HepG2 (cell line): ENCODE measurements around the gene ANKRD13D. TPM values are rescaled to one million over a fixed set of nuclear protein-coding genes. Genes with fewer than 3 reads are reported as not detected.
A peak's percentile ranks its signal among the peaks of the same experiment; 100 is the strongest.

Experiments
- ELF1 ChIP-seq: sonication (generic); formaldehyde crosslinking; IDR thresholded peaks from 2 replicates; pipeline ENCODE4 v1.4.0; 2020; ENCODE audit warnings: missing genetic modification reagents
- ESRRA ChIP-seq: sonication (generic); formaldehyde crosslinking; IDR thresholded peaks from 2 replicates; pipeline ENCODE4 v1.5.1; 2020; ENCODE audit warnings: mild to moderate bottlenecking, low read depth, missing genetic modification reagents
- FOXP4 ChIP-seq: sonication (generic); formaldehyde crosslinking; IDR thresholded peaks from 2 replicates; pipeline ENCODE4 v1.4.0; 2020; ENCODE audit warnings: missing genetic modification reagents
- IRF1 ChIP-seq: sonication (generic); formaldehyde crosslinking; IDR thresholded peaks from 2 replicates; pipeline ENCODE4 v1.4.0; 2020; ENCODE audit warnings: low read depth, mild to moderate bottlenecking, missing genetic modification reagents
- KLF6 ChIP-seq: IDR thresholded peaks from 2 replicates; pipeline ENCODE4 v1.8.0; 2016; ENCODE audit warnings: missing biosample characterization, missing genetic modification reagents
- MATR3 ChIP-seq: sonication (generic); formaldehyde crosslinking; IDR thresholded peaks from 2 replicates; pipeline ENCODE4 v1.4.0; 2020; ENCODE audit warnings: missing genetic modification reagents
- MXD3 ChIP-seq: IDR thresholded peaks from 2 replicates; pipeline ENCODE4 v1.6.1; 2016; ENCODE audit warnings: mild to moderate bottlenecking, missing biosample characterization, missing genetic modification reagents
- MXI1 ChIP-seq: IDR thresholded peaks from 3 replicates; pipeline ENCODE4 v1.6.1; 2012; ENCODE audit warnings: low read depth, low read length, inconsistent platforms, borderline replicate concordance
- NR2F2 ChIP-seq: IDR thresholded peaks from 2 replicates; pipeline ENCODE4 v1.6.1; 2012; ENCODE audit warnings: low read depth, inconsistent platforms, borderline replicate concordance
- SNAI1 ChIP-seq: sonication (generic); formaldehyde crosslinking; IDR thresholded peaks from 2 replicates; pipeline ENCODE4 v1.5.0; 2020; ENCODE audit warnings: mild to moderate bottlenecking, missing genetic modification reagents, borderline replicate concordance
- THRA ChIP-seq: sonication (generic); formaldehyde crosslinking; IDR thresholded peaks from 2 replicates; pipeline ENCODE4 v1.4.0; 2020; ENCODE audit warnings: missing genetic modification reagents, borderline replicate concordance
- ZBTB34 ChIP-seq: sonication (generic); formaldehyde crosslinking; IDR thresholded peaks from 2 replicates; pipeline ENCODE4 v1.8.0; 2022; ENCODE audit warnings: mild to moderate bottlenecking, missing genetic modification reagents
- ZFX ChIP-seq: sonication (generic); formaldehyde crosslinking; IDR thresholded peaks from 2 replicates; pipeline ENCODE4 v1.4.0; 2020; ENCODE audit warnings: mild to moderate bottlenecking, low read depth, missing genetic modification reagents, moderate library complexity
- ZNF207 ChIP-seq: fragments of 450-650 bp; IDR thresholded peaks from 2 replicates; pipeline ENCODE4 v1.6.1; 2016; ENCODE audit warnings: antibody characterized with exemption, borderline replicate concordance
- ZNF296 ChIP-seq: sonication (generic); formaldehyde crosslinking; conservative IDR thresholded peaks from 2 replicates; pipeline ENCODE4 v1.5.0; 2020; ENCODE audit warnings: mild to moderate bottlenecking, missing genetic modification reagents
- ZNF570 ChIP-seq: sonication (generic); formaldehyde crosslinking; IDR thresholded peaks from 2 replicates; pipeline ENCODE4 v1.4.0; 2020; ENCODE audit warnings: mild to moderate bottlenecking, missing genetic modification reagents, borderline replicate concordance
- ZNF639 ChIP-seq: conservative IDR thresholded peaks from 2 replicates; pipeline ENCODE4 v1.6.1; 2018; ENCODE audit warnings: missing genetic modification reagents
- ZNF770 ChIP-seq: sonication (generic); formaldehyde crosslinking; IDR thresholded peaks from 2 replicates; pipeline ENCODE4 v1.5.0; 2020; ENCODE audit warnings: mild to moderate bottlenecking, missing genetic modification reagents
- ZNF816 ChIP-seq: sonication (generic); formaldehyde crosslinking; IDR thresholded peaks from 2 replicates; pipeline ENCODE4 v1.8.0; 2022; ENCODE audit warnings: missing genetic modification reagents, mild to moderate bottlenecking, borderline replicate concordance
- polyA plus RNA-seq, 8 experiments: library from polyadenylated mRNA; depleted of rRNA in 3 of 8; stranded (reverse) in 7 of 8; unstranded in 1 of 8; fragments of >200 nt; fragmentation: Illumina TruSeq in 4 of 8; extraction: Trizol in 4 of 8; gene quantifications; 2 replicates each; pipeline versions ENCODE4 v1.2.1 to v1.2.3, GENCODE V29; 2011 to 2016; ENCODE audit warnings: low read depth in 4 of 8, missing spikeins in 1 of 8, mixed read lengths in 1 of 8; ENCODE audit not compliant: insufficient read depth in 1 of 8
- total RNA-seq, 5 experiments: library from RNA; depleted of rRNA; stranded (reverse); fragments of >200 nt; fragmentation: Illumina TruSeq; extraction: Trizol; gene quantifications; 2 replicates each; pipeline ENCODE4 v1.2.3, GENCODE V29; 2016; ENCODE audit warnings: low read depth in 1 of 5

Gene ANKRD13D
- total and polyA plus RNA-seq, 2 of the 13 experiments (the other 11 are each of a cell fraction or from before 2014, with no cell fraction given) = 18.6 to 27.3 TPM

GRCh38 chr11:67288452-67289225 lies 464 bp upstream of the ANKRD13D start (continued):
- no peak for TF ChIP-seq ESRRA (CRISPR knock-in tag)
- TF ChIP-seq ZNF639 = peak; percentile 86
- TF ChIP-seq NR2F2 = peak; percentile 39; the same call in 1 of the 2 replicates
- TF ChIP-seq KLF6 (CRISPR knock-in tag) = peak; percentile 41; the same call in 1 of the 2 replicates
- no peak for TF ChIP-seq ZNF207
- peak; percentile 86 for TF ChIP-seq ELF1 (CRISPR knock-in tag)
- peak; percentile 80 for TF ChIP-seq MXD3 (CRISPR knock-in tag)
- peak; percentile 37; the same call in 1 of the 2 replicates for TF ChIP-seq ZBTB34
- no peak for TF ChIP-seq SNAI1 (CRISPR knock-in tag)
- TF ChIP-seq ZNF570 = no peak
- TF ChIP-seq IRF1 = no peak
- no peak; the same call in 1 of the 2 replicates for TF ChIP-seq THRA
- no peak for TF ChIP-seq ZNF296 (CRISPR knock-in tag)
- TF ChIP-seq FOXP4 (CRISPR knock-in tag) = peak; percentile 78
- no peak for TF ChIP-seq MATR3 (CRISPR knock-in tag)
- peak; percentile 96 for TF ChIP-seq ZFX (CRISPR knock-in tag)
- 0 out of 2 replicates have a peak, but pooled peaks have one; percentile 73 for TF ChIP-seq ZNF816 (CRISPR knock-in tag)
- TF ChIP-seq ZNF770 (CRISPR knock-in tag) = peak; percentile 55; the same call in 1 of the 2 replicates
- TF ChIP-seq MXI1 = peak; percentile 66; the same call in 2 of the 3 replicates
